ENCODE data around the gene GALM. TPM values are rescaled to one million over a fixed set of nuclear protein-coding genes. Genes with fewer than 3 reads are reported as not detected.

The GALM gene
- polyA plus RNA-seq, 2 of the 4 experiments (the other 2 are of a cell fraction), result 33.4 to 34.2 TPM

GRCh38 chr2:38737925-38738324, 72.0 kb downstream of the GALM start (continued):
- TF ChIP-seq ELK1 (IDR thresholded peaks at IDR 0.05; ENCODE audit: low read depth, low read length), result no peak

- Histone ChIP-seq H3K9me3 (peaks cover 4% of the 10 kb centered on the region; the same call in 1 of the 3 replicates), H3K4me3 (no peak overlapping the region), H3K4me2 (no peak overlapping the region), H3K27ac (no peak overlapping the region), H3K4me1 (peaks cover 10% of the 10 kb centered on the region; the same call in 1 of the 3 replicates)
- FAIRE-seq, result no peak
- TF ChIP-seq TFCP2L1 (CRISPR knock-in tag; IDR thresholded peaks at IDR 0.05) (no peak), BCL3 (IDR thresholded peaks at IDR 0.05) (no peak), ATOH8 (CRISPR knock-in tag; IDR thresholded peaks at IDR 0.05; ENCODE audit: low read depth) (no peak), MAZ (IDR thresholded peaks at IDR 0.05; ENCODE audit: borderline replicate concordance, low read depth, low read length) (no peak), MAFK (IDR thresholded peaks at IDR 0.05; ENCODE audit: partially characterized antibody) (no peak), BHLHE40 (IDR thresholded peaks at IDR 0.05; ENCODE audit: low read depth, low read length) (no peak), ZSCAN20 (CRISPR knock-in tag; IDR thresholded peaks at IDR 0.05) (no peak), POLR2A (IDR thresholded peaks at IDR 0.05; ENCODE audit: low read length) (no peak), PBX3 (IDR thresholded peaks at IDR 0.05) (no peak), TP53 (CRISPR knock-in tag; IDR thresholded peaks at IDR 0.05) (no peak)
- CTCF ChIA-PET, result interaction anchor here (1.0 to 26.7 kb wide), 10 partner anchors 8 to 204 kb away, joined by 3 to 423 read pairs (median 20); partner anchors contain the start of gene SRSF7
- 94% methylated on average over 2 of the region's 2 CpGs for WGBS (ENCODE audit: missing lambda C conversion rate)
- ATAC-seq, result no peak
- no peak for DNase-seq (ENCODE audit: low read depth in 1 of 2, low spot score in 1 of 2)
- POLR2A ChIA-PET, result interaction anchor here (6.7 kb wide), 1 partner anchor 11 kb away, joined by 90 read pairs; the partner anchor contains the start of gene SRSF7
These were observed 73.6 kb downstream of the GALM start for GRCh38 chr2:38739524-38739923.

GRCh38 chr2:38740851-38741731, 75.2 kb downstream of the GALM start:
- POLR2A ChIA-PET, result interaction anchor here (6.7 kb wide), 1 partner anchor 10 kb away, joined by 90 read pairs; the partner anchor contains the start of gene SRSF7
- no peak for FAIRE-seq
- Histone ChIP-seq H3K9me3 (peaks cover 4% of the 10 kb centered on the region; the same call in 1 of the 3 replicates), H3K4me2 (no peak overlapping the region), H3K4me3 (no peak overlapping the region), H3K4me1 (peaks cover 24% of the 10 kb centered on the region), H3K27ac (no peak overlapping the region)
- DNase-seq (ENCODE audit: low read depth in 1 of 2, low spot score in 1 of 2), result peak; percentile 61 to 73
- peak; percentile 60 to 64; a peak in 5 of 6 replicates for ATAC-seq
- CTCF ChIA-PET, result interaction anchor here (0.6 to 26.7 kb wide), 37 partner anchors 9 to 1404 kb away, joined by 3 to 423 read pairs (median 4); partner anchors contain the start of gene SRSF7
- WGBS (ENCODE audit: missing lambda C conversion rate), result 86% methylated on average over 11 of the region's 11 CpGs
- TF ChIP-seq CEBPB (IDR thresholded peaks at IDR 0.05), result no peak
- peak; percentile 39; the same call in 1 of the 2 replicates for TF ChIP-seq HOXA7 (CRISPR knock-in tag; IDR thresholded peaks at IDR 0.05)
- TF ChIP-seq TFCP2L1 (CRISPR knock-in tag; IDR thresholded peaks at IDR 0.05), result peak; percentile 75; the same call in 1 of the 2 replicates
- TF ChIP-seq HMGXB4 (CRISPR knock-in tag; IDR thresholded peaks at IDR 0.05; ENCODE audit: borderline replicate concordance), result no peak
- TF ChIP-seq FOSB (CRISPR knock-in tag; IDR thresholded peaks at IDR 0.05), result 0 out of 2 replicates have a peak, but pooled peaks have one; percentile 14
- TF ChIP-seq KDM1A (IDR thresholded peaks at IDR 0.05; ENCODE audit: low read depth), result no peak
- no peak; the same call in 1 of the 2 replicates for TF ChIP-seq REST (IDR thresholded peaks at IDR 0.05)
- peak; percentile 80 for TF ChIP-seq CTCF (IDR thresholded peaks at IDR 0.05)
- no peak for TF ChIP-seq NR3C1 (IDR thresholded peaks at IDR 0.05)
- TF ChIP-seq SMC3 (IDR thresholded peaks at IDR 0.05), result peak; percentile 57
- no peak for TF ChIP-seq POLR2A (IDR thresholded peaks at IDR 0.05; ENCODE audit: low read length)
